Measurements from ENCODE around the gene RFT1.

GRCh38 chr3:53111822-53112221 is 18.4 kb downstream of the RFT1 start:
- TF ChIP-seq, protein P1, sequence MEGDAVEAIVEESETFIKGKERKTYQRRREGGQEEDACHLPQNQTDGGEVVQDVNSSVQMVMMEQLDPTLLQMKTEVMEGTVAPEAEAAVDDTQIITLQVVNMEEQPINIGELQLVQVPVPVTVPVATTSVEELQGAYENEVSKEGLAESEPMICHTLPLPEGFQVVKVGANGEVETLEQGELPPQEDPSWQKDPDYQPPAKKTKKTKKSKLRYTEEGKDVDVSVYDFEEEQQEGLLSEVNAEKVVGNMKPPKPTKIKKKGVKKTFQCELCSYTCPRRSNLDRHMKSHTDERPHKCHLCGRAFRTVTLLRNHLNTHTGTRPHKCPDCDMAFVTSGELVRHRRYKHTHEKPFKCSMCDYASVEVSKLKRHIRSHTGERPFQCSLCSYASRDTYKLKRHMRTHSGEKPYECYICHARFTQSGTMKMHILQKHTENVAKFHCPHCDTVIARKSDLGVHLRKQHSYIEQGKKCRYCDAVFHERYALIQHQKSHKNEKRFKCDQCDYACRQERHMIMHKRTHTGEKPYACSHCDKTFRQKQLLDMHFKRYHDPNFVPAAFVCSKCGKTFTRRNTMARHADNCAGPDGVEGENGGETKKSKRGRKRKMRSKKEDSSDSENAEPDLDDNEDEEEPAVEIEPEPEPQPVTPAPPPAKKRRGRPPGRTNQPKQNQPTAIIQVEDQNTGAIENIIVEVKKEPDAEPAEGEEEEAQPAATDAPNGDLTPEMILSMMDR (IDR thresholded peaks at IDR 0.05 in 8 of 11, conservative IDR thresholded peaks at IDR 0.05 in 3 of 11): no peak
- TF ChIP-seq POLR2AphosphoS5 (IDR thresholded peaks at IDR 0.05): no peak

Measured in spleen (tissue), 7 donors.